ENCODE measurements around the gene GPC3.

- TF ChIP-seq CTCF (IDR thresholded peaks at IDR 0.05) (no peak), POLR2AphosphoS5 (IDR thresholded peaks at IDR 0.05) (no peak), EP300 (IDR thresholded peaks at IDR 0.05) (no peak)
Observed at GRCh38 chrX:133985164-133985966, at the start of gene GPC3.

Data from suprapubic skin (tissue), 4 donors.